K562 (cell line): ENCODE measurements around the gene IFT122. TPM values are rescaled to one million over a fixed set of nuclear protein-coding genes. Genes with fewer than 3 reads are reported as not detected.

ENCODE experiments used
- ADNP ChIP-seq: fragments of 200-800 bp; sonication (Bioruptor generic); IDR thresholded peaks from 2 replicates; pipeline ENCODE4 v1.6.1; 2016; ENCODE audit warnings: missing genetic modification characterization, missing compliant biosample characterization
- BMI1 ChIP-seq: fragments of 150-350 bp; IDR thresholded peaks from 2 replicates; pipeline ENCODE4 v1.6.1; 2014; ENCODE audit warnings: low read length
- CCAR2 ChIP-seq: fragments of 200-400 bp; formaldehyde crosslinking; IDR thresholded peaks from 2 replicates; pipeline ENCODE4 v1.6.1; 2017; ENCODE audit warnings: mild to moderate bottlenecking, low read depth, low read length
- SIRT6 ChIP-seq: IDR thresholded peaks from one replicate; pipeline ENCODE4 v1.6.1; 2012; ENCODE audit warnings: low read depth, mild to moderate bottlenecking, control low read depth, inconsistent platforms, low read length, moderate library complexity
- ZBTB8A ChIP-seq: fragments of 450-650 bp; IDR thresholded peaks from 2 replicates; pipeline ENCODE4 v1.6.1; 2018; ENCODE audit warnings: mild to moderate bottlenecking, moderate library complexity; ENCODE audit not compliant: partially characterized antibody
- ZNF212 ChIP-seq: fragments of 450-650 bp; formaldehyde crosslinking; IDR thresholded peaks from 2 replicates; pipeline ENCODE4 v1.4.0; 2020; ENCODE audit warnings: mild to moderate bottlenecking
- ZNF316 ChIP-seq: fragments of 450-650 bp; IDR thresholded peaks from 2 replicates; pipeline ENCODE4 v1.6.1; 2016
- ZNF561 ChIP-seq: fragments of 450-650 bp; formaldehyde crosslinking; conservative IDR thresholded peaks from 2 replicates; pipeline ENCODE4 v1.4.0; 2020; ENCODE audit warnings: mild to moderate bottlenecking, moderate library complexity
- ZNF696 ChIP-seq: fragments of 250-450 bp; sonication (Bioruptor Pico); conservative IDR thresholded peaks from 2 replicates; pipeline ENCODE4 v1.4.0; 2020; ENCODE audit warnings: mild to moderate bottlenecking, moderate library complexity
- ZZZ3 ChIP-seq: fragments of 450-650 bp; IDR thresholded peaks from 2 replicates; pipeline ENCODE4 v1.6.1; 2016; ENCODE audit warnings: antibody characterized with exemption, mild to moderate bottlenecking, moderate library complexity
- polyA plus RNA-seq, 8 experiments: library from polyadenylated mRNA; depleted of rRNA in 4 of 8; stranded (reverse) in 5 of 8; unstranded in 3 of 8; fragments of >200 nt; fragmentation: Nextera tagmentation in 2 of 8; fragmentation: Illumina TruSeq in 1 of 8; extraction: Ambion mirVana in 2 of 8; extraction: Trizol in 1 of 8; gene quantifications; 2 replicates each; pipeline versions ENCODE4 v1.2.1 to v1.2.3, GENCODE V29; 2011 to 2014; ENCODE audit warnings: inconsistent platforms in 1 of 8, missing spikeins in 1 of 8
- total RNA-seq, 7 experiments: library from RNA; depleted of rRNA in 6 of 7; stranded (reverse); fragments of >200 nt in 6 of 7; fragmentation: Illumina TruSeq in 2 of 7; extraction: Trizol in 2 of 7; gene quantifications; 2 replicates each; pipeline versions ENCODE4 v1.2.1 to v1.2.3, GENCODE V29; 2011 to 2021; ENCODE audit warnings: low replicate concordance in 1 of 7
- TF ChIP-seq, protein P1 (sequence below), 2 experiments: fragments of 450-650 bp; IDR thresholded peaks; 2 replicates each; pipeline ENCODE4 v1.6.1; 2016; ENCODE audit warnings: mild to moderate bottlenecking in 2 of 2, borderline replicate concordance in 1 of 2, low read depth in 1 of 2, moderate library complexity in 1 of 2
- TF ChIP-seq, protein P2 (sequence below): sonication (generic); formaldehyde crosslinking; IDR thresholded peaks from 2 replicates; pipeline ENCODE4 v1.8.0; 2022; ENCODE audit warnings: mild to moderate bottlenecking, missing genetic modification reagents
- TF ChIP-seq, protein P3 (sequence below): fragments of 450-650 bp; IDR thresholded peaks from 2 replicates; pipeline ENCODE4 v1.7.1; 2018; ENCODE audit warnings: mild to moderate bottlenecking, low read depth; ENCODE audit not compliant: partially characterized antibody

The IFT122 gene
- total and polyA plus RNA-seq, 9 of the 15 experiments (the other 6 are each of a cell fraction or from before 2014, with no cell fraction given), result 2.4 to 11.5 (median 7.7) TPM

DNA sequence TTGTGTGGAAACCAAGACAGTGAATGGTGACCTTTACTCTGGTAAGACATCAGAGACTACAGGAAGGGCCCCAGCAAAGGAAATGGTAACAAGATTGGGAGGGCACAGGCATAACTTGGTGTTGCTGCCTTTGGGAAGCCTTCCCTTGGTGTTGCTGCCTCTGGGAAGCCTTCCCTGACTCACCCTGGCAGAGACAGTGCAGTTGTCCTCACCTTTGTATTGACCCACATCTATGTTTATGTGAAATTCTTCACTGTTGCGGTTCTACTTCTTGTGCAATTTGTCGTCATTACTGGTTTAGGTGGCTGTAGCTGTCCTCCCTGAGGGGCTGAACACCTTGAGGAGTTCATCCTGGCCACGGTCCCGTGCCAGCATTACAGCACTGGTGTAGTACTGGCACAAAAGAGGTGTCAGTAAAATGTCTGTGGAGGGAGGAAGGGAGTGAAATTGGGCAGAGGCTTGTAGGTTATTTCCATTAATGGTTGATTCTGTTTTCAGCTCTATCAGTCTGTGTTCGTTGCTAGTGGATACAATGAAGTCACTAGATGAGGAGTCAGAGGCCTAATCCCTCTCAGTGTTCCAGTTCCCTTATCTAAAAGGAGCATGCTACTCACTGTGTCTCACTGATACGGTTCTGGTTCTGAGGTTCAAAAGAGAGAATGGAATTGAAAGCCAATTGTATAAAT, 21.6 kb downstream of the IFT122 start (continued):
- TF ChIP-seq, protein P1, sequence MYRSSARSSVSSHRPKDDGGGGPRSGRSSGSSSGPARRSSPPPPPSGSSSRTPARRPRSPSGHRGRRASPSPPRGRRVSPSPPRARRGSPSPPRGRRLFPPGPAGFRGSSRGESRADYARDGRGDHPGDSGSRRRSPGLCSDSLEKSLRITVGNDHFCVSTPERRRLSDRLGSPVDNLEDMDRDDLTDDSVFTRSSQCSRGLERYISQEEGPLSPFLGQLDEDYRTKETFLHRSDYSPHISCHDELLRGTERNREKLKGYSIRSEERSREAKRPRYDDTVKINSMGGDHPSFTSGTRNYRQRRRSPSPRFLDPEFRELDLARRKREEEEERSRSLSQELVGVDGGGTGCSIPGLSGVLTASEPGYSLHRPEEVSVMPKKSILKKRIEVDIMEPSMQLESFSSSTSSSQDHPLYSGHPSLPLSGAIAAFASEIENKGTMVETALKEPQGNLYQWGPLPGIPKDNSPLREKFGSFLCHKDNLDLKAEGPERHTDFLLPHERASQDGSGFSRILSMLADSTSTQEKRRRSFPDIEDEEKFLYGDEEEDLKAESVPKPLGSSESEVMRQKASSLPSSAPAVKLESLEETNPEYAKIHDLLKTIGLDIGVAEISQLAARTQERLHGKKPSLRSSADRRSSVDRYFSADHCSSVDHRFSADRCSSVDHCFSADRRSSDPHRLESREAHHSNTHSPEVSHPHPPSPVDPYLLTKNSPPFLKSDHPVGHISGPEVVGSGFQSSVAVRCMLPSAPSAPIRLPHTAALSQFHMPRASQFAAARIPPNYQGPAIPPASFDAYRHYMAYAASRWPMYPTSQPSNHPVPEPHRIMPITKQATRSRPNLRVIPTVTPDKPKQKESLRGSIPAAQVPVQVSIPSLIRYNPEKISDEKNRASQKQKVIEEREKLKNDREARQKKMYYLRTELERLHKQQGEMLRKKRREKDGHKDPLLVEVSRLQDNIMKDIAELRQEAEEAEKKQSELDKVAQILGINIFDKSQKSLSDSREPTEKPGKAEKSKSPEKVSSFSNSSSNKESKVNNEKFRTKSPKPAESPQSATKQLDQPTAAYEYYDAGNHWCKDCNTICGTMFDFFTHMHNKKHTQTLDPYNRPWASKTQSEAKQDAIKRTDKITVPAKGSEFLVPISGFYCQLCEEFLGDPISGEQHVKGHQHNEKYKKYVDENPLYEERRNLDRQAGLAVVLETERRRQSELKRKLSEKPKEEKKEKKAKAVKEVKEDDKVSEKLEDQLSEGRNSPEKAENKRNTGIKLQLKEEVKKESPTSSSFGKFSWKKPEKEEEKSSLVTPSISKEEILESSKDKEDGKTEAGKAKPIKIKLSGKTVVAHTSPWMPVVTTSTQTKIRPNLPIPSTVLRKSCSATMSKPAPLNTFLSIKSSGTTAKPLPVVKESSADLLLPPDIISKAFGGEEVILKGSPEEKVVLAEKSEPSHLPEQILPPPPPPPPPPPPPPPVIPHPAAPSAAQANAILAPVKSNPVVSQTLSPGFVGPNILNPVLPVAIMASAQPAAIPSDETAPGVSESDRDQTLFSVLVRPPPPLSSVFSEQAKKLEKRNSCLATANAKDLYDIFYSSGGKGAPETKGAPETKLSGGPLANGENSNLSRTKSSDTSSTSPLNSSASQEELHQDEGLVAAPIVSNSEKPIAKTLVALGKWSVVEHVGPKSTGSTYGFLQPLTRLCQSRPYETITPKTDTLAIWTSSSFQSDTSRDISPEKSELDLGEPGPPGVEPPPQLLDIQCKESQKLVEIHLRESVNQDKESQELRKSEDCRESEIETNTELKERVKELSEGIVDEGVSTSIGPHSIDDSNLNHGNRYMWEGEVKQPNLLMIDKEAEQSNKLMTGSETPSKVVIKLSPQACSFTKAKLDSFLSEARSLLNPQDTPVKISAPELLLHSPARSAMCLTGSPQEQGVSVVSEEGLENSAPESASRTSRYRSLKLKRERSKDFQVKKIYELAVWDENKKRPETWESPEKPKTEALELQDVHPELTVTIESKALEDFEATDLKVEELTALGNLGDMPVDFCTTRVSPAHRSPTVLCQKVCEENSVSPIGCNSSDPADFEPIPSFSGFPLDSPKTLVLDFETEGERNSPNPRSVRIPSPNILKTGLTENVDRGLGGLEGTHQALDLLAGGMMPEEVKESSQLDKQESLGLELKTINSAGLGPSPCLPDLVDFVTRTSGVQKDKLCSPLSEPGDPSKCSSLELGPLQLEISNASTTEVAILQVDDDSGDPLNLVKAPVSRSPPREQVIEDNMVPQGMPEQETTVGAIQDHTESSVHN (IDR thresholded peaks at IDR 0.05; ENCODE audit: borderline replicate concordance in 1 of 2, low read depth in 1 of 2), result no peak
- TF ChIP-seq ZNF212 (CRISPR knock-in tag), result no peak
- TF ChIP-seq, protein P2, sequence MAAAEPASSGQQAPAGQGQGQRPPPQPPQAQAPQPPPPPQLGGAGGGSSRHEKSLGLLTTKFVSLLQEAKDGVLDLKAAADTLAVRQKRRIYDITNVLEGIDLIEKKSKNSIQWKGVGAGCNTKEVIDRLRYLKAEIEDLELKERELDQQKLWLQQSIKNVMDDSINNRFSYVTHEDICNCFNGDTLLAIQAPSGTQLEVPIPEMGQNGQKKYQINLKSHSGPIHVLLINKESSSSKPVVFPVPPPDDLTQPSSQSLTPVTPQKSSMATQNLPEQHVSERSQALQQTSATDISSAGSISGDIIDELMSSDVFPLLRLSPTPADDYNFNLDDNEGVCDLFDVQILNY (CRISPR knock-in tag), result no peak
- TF ChIP-seq ZNF561 (CRISPR knock-in tag), result no peak
- no peak for TF ChIP-seq ZNF316
- TF ChIP-seq ZNF696 (CRISPR knock-in tag), result no peak
- no peak for TF ChIP-seq ZZZ3
- TF ChIP-seq CCAR2, result no peak
- TF ChIP-seq, protein P3, sequence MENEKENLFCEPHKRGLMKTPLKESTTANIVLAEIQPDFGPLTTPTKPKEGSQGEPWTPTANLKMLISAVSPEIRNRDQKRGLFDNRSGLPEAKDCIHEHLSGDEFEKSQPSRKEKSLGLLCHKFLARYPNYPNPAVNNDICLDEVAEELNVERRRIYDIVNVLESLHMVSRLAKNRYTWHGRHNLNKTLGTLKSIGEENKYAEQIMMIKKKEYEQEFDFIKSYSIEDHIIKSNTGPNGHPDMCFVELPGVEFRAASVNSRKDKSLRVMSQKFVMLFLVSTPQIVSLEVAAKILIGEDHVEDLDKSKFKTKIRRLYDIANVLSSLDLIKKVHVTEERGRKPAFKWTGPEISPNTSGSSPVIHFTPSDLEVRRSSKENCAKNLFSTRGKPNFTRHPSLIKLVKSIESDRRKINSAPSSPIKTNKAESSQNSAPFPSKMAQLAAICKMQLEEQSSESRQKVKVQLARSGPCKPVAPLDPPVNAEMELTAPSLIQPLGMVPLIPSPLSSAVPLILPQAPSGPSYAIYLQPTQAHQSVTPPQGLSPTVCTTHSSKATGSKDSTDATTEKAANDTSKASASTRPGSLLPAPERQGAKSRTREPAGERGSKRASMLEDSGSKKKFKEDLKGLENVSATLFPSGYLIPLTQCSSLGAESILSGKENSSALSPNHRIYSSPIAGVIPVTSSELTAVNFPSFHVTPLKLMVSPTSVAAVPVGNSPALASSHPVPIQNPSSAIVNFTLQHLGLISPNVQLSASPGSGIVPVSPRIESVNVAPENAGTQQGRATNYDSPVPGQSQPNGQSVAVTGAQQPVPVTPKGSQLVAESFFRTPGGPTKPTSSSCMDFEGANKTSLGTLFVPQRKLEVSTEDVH, result no peak
- TF ChIP-seq BMI1, result peak; percentile 88
- TF ChIP-seq ZBTB8A, result no peak
- TF ChIP-seq ADNP (tag), result no peak
- TF ChIP-seq SIRT6, result no peak
